GM12872 (cell line): ENCODE data around the gene TTYH1.

Experiments used
- TF ChIP-seq, protein P1 (sequence below): IDR thresholded peaks from 3 replicates; pipeline ENCODE4 v1.5.1; 2011; ENCODE audit warnings: low read depth, mild to moderate bottlenecking, low read length, moderate library complexity; ENCODE audit not compliant: insufficient read depth

The TTYH1 gene

DNA sequence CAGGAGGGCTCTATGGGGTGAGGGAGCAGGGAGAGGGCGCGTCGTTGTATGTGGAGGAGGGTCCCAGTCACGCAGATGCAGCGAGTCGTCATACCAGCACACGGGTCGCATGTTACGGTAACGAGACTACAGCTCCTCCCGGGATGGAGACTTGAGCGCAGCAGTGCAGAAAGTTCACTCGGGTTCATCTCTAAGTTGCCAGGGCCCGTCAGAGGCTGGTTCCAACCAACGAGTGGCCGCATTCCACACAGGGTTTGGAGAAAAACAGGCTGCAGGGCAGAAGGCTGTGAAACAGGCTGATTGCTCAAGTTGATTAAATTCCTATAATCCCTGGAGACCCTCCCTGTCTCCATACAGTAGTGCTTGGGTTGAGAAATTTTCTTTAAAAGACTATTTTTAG is 21.9 kb upstream of the TTYH1 start:
- TF ChIP-seq, protein P1, sequence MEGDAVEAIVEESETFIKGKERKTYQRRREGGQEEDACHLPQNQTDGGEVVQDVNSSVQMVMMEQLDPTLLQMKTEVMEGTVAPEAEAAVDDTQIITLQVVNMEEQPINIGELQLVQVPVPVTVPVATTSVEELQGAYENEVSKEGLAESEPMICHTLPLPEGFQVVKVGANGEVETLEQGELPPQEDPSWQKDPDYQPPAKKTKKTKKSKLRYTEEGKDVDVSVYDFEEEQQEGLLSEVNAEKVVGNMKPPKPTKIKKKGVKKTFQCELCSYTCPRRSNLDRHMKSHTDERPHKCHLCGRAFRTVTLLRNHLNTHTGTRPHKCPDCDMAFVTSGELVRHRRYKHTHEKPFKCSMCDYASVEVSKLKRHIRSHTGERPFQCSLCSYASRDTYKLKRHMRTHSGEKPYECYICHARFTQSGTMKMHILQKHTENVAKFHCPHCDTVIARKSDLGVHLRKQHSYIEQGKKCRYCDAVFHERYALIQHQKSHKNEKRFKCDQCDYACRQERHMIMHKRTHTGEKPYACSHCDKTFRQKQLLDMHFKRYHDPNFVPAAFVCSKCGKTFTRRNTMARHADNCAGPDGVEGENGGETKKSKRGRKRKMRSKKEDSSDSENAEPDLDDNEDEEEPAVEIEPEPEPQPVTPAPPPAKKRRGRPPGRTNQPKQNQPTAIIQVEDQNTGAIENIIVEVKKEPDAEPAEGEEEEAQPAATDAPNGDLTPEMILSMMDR = no peak

DNA sequence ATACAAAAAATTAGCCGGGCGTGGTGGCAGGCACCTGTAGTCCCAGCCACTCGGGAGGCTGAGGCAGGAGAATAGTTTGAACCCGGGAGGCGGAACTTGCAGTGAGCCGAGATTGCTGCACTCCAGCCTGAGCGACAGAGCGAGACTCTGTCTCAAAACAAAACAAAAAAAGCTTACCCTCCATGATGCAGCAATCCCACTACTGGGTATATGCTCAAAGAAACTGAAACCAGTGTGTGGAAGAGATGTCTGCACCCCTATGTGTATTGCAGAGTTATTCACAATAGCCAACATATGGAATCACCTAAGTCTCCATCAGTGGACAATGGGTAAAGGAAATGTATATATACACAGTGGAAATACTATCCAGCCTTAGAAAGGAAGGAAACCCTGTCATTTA is 19.6 kb upstream of the TTYH1 start:
- TF ChIP-seq, protein P1 = no peak

DNA sequence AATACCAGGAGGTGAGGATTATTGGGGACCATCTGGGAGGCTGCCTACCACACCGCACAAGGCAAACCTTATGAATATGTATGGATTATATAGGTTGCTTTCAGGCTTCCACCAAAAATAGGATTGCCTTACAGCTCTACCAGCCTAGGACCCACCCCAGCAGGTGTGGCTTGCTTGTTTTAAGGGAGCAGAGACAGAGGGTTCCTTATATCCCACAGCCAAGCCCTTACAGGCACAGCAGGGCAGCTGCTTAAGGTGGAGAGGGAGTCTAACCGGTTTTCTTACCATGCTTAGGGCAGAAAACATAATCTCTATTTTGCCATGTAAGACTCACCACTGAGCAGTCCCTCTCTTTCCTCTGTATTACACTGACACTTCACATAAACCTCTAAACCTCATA is 16.1 kb upstream of the TTYH1 start:
- TF ChIP-seq, protein P1 = no peak

DNA sequence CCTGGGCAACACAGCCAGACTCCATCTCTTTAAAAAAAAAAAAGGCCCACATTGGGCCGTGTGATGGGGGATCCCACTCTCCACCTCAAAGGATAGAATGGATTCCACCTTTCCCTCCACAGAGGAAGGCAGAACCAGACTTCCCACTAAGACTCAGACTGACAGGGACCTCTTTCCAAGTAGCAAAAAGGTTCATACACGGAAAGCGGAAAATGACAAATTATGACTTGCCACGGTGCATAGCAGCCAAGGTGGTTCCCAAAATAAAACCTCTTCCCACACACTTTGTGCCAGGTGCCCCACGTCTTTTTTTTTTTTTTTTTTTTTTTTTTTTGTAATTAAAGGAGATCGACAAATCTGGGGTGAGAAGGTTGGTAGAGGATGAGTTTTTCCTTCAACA is 14.4 kb upstream of the TTYH1 start:
- TF ChIP-seq, protein P1 = no peak

DNA sequence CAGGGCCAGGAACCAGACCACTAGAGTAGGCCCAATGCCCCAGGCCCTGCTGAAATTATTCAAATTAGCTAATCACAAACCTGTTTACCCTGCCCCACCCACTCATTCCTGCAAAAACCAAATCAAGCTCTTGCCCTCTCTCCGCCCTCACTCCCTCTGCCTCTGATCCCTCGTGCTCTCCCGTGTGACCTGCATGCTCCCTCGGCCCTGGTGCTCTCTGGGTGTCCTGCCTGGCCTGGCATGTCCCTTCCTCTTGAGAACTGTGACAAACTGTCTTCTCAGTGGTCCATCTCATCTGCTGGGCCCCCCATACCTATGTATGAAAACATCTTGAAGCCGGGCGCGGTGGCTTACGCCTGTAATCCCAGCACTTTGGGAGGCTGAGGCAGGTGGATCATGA is 12.2 kb upstream of the TTYH1 start:
- TF ChIP-seq, protein P1 = no peak

DNA sequence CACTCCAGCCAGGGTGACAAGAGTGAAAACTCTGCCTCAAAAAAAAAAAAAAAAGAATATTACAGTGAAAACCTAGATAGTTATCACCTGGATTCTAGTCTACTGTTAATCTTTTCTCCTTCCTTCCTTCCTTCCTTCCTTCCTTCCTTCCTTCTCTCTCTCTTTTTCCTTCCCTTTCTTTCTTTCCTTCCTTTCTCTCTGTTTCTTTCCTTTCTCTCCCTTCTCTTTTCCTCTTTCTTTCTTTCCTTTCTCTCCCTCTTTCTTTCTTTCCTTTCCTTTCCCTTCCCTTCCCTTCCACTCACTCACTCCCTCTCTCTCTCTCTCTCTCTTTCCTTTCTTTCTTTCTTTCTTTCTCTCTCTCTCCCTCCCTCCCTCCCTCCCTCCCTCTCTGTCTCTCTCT is 9.6 kb upstream of the TTYH1 start:
- TF ChIP-seq, protein P1 = no peak

DNA sequence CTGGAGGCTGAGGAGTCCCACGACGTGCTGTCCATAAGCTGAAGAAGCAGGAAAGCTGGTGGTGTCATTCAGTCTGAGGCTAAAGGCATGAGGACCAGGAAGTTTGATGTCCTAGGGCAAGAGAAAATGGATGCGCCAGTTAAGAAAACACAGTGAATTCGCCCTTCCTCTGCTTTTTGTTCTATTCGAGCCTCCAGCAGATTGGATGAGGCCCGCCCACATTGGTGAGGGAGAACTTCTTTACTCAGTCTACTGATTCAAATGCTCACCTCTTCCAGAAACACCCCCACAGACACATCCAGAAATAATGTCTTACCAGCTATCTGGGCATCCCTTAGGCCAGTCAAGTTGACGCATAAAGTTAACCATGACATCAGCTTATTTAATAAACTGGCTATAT is 7.5 kb upstream of the TTYH1 start:
- TF ChIP-seq, protein P1 = no peak
